ENCODE results near the gene RHOB. TPM values are rescaled to one million over a fixed set of nuclear protein-coding genes. Genes with fewer than 3 reads are reported as not detected.

RHOB gene
- polyA plus RNA-seq, 1 donor from 2014 or later: 205 TPM

- no peak overlapping the region for H3K27ac ChIP-seq (ENCODE audit: low read length)
These were observed 28.4 kb upstream of the RHOB start for GRCh38 chr2:20418519-20418918.

GRCh38 chr2:20419007-20419576, 27.8 kb upstream of the RHOB start:
- H3K9ac ChIP-seq (ENCODE audit: low read length): no peak overlapping the region
- no peak overlapping the region for H3K4me3 ChIP-seq (ENCODE audit: low read length)
- no peak overlapping the region for H2AFZ ChIP-seq (ENCODE audit: low read depth, low read length)
- no peaks in the 10 kb centered on the region for H3F3A ChIP-seq (ENCODE audit: insufficient read depth, low read length, poor library complexity, severe bottlenecking)
- H4K20me1 ChIP-seq (ENCODE audit: insufficient read depth): no peaks in the 10 kb centered on the region
- H3K79me2 ChIP-seq (replicated peaks; ENCODE audit: insufficient read depth, low read length): no peaks in the 10 kb centered on the region
- H3K27me3 ChIP-seq (ENCODE audit: insufficient read depth, low read depth, low read length): no peaks in the 10 kb centered on the region
- no peak for TF ChIP-seq TAF1 (IDR thresholded peaks at IDR 0.05; ENCODE audit: low read depth)
- no peak for TF ChIP-seq REST (IDR thresholded peaks at IDR 0.05; ENCODE audit: borderline replicate concordance)
- TF ChIP-seq EP300 (conservative IDR thresholded peaks at IDR 0.05; ENCODE audit: poor library complexity, severe bottlenecking): no peak
- no peak for TF ChIP-seq RAD21 (conservative IDR thresholded peaks at IDR 0.05)
- H3K36me3 ChIP-seq (ENCODE audit: insufficient read depth, low read length): no peaks in the 10 kb centered on the region
- H3K9me2 ChIP-seq (ENCODE audit: insufficient read depth, low read length): no peaks in the 10 kb centered on the region
- H3K9me3 ChIP-seq (ENCODE audit: low read length): no peaks in the 10 kb centered on the region
- H3K27ac ChIP-seq (ENCODE audit: low read length): no peak overlapping the region
- no peak overlapping the region for H3K4me2 ChIP-seq (ENCODE audit: low read length)

More at GRCh38 chr2:20418519-20418918, 28.4 kb upstream of the RHOB start:
- Histone ChIP-seq H3K79me2 (replicated peaks; ENCODE audit: insufficient read depth, low read length) (no peaks in the 10 kb centered on the region), H3K4me2 (ENCODE audit: low read length) (no peak overlapping the region), H3K36me3 (ENCODE audit: insufficient read depth, low read length) (no peaks in the 10 kb centered on the region), H3F3A (ENCODE audit: insufficient read depth, low read length, poor library complexity, severe bottlenecking) (no peaks in the 10 kb centered on the region), H3K27me3 (ENCODE audit: insufficient read depth, low read depth, low read length) (no peaks in the 10 kb centered on the region), H3K9me2 (ENCODE audit: insufficient read depth, low read length) (no peaks in the 10 kb centered on the region), H3K9me3 (ENCODE audit: low read length) (no peaks in the 10 kb centered on the region), H3K9ac (ENCODE audit: low read length) (no peak overlapping the region), H2AFZ (ENCODE audit: low read depth, low read length) (no peak overlapping the region), H4K20me1 (ENCODE audit: insufficient read depth) (no peaks in the 10 kb centered on the region), H3K4me3 (ENCODE audit: low read length) (no peak overlapping the region)
- no peak for TF ChIP-seq EZH2 (IDR thresholded peaks at IDR 0.05; ENCODE audit: borderline replicate concordance, insufficient read depth, low read length, poor library complexity, severe bottlenecking)
- TF ChIP-seq CTCF (IDR thresholded peaks at IDR 0.05; ENCODE audit: poor library complexity, severe bottlenecking): no peak

- Histone ChIP-seq H3K27ac (ENCODE audit: low read length) (no peak overlapping the region), H3F3A (ENCODE audit: insufficient read depth, low read length, poor library complexity, severe bottlenecking) (no peaks in the 10 kb centered on the region), H3K4me3 (ENCODE audit: low read length) (no peak overlapping the region), H3K9me2 (ENCODE audit: insufficient read depth, low read length) (no peaks in the 10 kb centered on the region), H2AFZ (ENCODE audit: low read depth, low read length) (no peak overlapping the region), H3K36me3 (ENCODE audit: insufficient read depth, low read length) (no peaks in the 10 kb centered on the region), H3K9ac (ENCODE audit: low read length) (no peak overlapping the region), H3K79me2 (replicated peaks; ENCODE audit: insufficient read depth, low read length) (no peaks in the 10 kb centered on the region), H3K27me3 (ENCODE audit: insufficient read depth, low read depth, low read length) (no peaks in the 10 kb centered on the region), H4K20me1 (ENCODE audit: insufficient read depth) (no peaks in the 10 kb centered on the region), H3K9me3 (ENCODE audit: low read length) (no peaks in the 10 kb centered on the region), H3K4me2 (ENCODE audit: low read length) (no peak overlapping the region)
- TF ChIP-seq EP300 (conservative IDR thresholded peaks at IDR 0.05; ENCODE audit: poor library complexity, severe bottlenecking) (no peak), REST (IDR thresholded peaks at IDR 0.05; ENCODE audit: borderline replicate concordance) (no peak), CTCF (IDR thresholded peaks at IDR 0.05; ENCODE audit: poor library complexity, severe bottlenecking) (no peak), RAD21 (conservative IDR thresholded peaks at IDR 0.05) (no peak)
These were observed 27.1 kb upstream of the RHOB start for GRCh38 chr2:20419752-20420151.
